Activated CD4-positive, alpha-beta T cell treated with anti-CD3 and anti-CD28 coated beads for 36 hours (primary cell): ENCODE results near the gene MISP. TPM values are rescaled to one million over a fixed set of nuclear protein-coding genes. Genes with fewer than 3 reads are reported as not detected.

Source experiments
- ATAC-seq: fragments of 200-7000 bp; cut with Tn5 transposase; one replicate; pipeline ENCODE4 v1.10.0; 2021; ENCODE audit warnings: mild to moderate bottlenecking, moderate library complexity
- CTCF ChIA-PET: fragments of 350-600 bp; sonication (Branson Sonifier 250); formaldehyde crosslinking; loops from one replicate; lab custom pipeline; 2021; ENCODE audit warnings: antibody characterized with exemption; lab: Charles Lee
- POLR2A ChIA-PET: fragments of 350-600 bp; sonication (Branson Sonifier 250); formaldehyde crosslinking; loops from one replicate; lab custom pipeline; 2021; ENCODE audit warnings: antibody characterized with exemption, inconsistent platforms; lab: Charles Lee
- DNase-seq: peaks from one replicate; pipeline ENCODE4 v3.0.0-alpha.2; 2020
- H3K27ac Mint-ChIP-seq: one replicate; pipeline ENCODE4 v1.8.0; 2021; ENCODE audit warnings: mixed read lengths
- H3K27me3 Mint-ChIP-seq: one replicate; pipeline ENCODE4 v1.8.0; 2021; ENCODE audit warnings: mixed read lengths
- H3K36me3 Mint-ChIP-seq: one replicate; pipeline ENCODE4 v1.8.0; 2021; ENCODE audit warnings: low read depth, mixed read lengths
- H3K4me1 Mint-ChIP-seq: one replicate; pipeline ENCODE4 v1.8.0; 2021; ENCODE audit warnings: mixed read lengths
- H3K4me3 Mint-ChIP-seq: one replicate; pipeline ENCODE4 v1.8.0; 2021; ENCODE audit warnings: mild to moderate bottlenecking, moderate library complexity, mixed read lengths
- H3K9me3 Mint-ChIP-seq: one replicate; pipeline ENCODE4 v1.8.0; 2021; ENCODE audit warnings: low read depth, mixed read lengths
- intact Hi-C, 2 experiments: fragments of 100-400 bp; cut with DNase I in 1 of 2; cut with micrococcal nuclease in 1 of 2; formaldehyde crosslinking; loops; one replicate each; pipeline versions ENCODE4 v1.14.2 to v1.15.1; 2022 to 2024; cut with DNase I, micrococcal nuclease
- total RNA-seq, 2 experiments: library from RNA; stranded (reverse); gene quantifications; one replicate each; pipeline ENCODE4 v1.2.3, GENCODE V29; 2021

Gene MISP
- total RNA-seq, 2 experiments from 2014 or later, result 0.07 TPM; not detected in 1

DNA sequence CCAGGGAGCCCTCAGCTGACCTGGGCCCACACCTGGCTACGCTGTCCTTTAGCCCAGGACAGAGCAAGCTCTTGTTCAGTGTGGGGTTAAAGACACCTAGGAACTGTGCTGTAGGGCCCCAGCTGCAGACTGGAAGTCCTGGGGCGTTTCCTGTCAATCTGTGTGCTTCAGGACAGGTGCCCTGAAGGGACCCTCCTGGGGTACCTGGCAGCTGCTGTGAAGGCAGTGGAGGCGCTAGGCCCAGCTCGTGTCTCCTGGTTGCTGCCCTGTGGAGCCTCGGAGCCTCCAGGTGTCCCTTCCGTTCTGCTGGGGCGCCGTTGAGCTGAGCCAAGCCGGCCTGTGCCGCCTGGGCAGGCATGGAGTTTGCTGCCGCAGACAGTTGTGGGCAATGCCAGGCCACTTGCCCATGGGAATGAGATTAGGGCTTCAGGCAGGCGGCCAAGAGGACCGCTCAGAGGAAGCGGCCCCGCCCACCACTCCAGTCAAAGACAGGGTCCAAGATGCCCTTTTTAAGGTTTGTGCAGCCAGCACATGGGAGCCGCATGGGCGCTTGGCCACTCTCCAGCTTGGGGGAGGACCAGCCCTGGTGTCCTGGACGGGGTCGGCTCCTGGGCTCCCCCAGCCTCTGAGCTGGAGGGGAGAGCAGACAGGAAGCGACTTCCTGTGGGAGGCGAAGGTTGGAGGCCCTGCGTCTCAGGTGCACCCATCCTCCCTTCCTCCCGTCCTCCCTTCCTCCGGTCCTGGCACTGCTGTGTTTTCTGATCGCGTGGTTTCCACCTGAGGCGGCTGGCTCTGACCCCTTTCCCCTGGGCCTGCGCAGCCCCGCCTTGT, 50.3 kb downstream of the MISP start:
- peak overlapping the region; percentile 67 for H3K27ac Mint-ChIP-seq
- intact Hi-C loops, result loop anchor here in 1 of 2 experiments (2.0 kb wide), 1 partner anchor 14 kb away; no protein-coding TSS in a partner anchor
- CTCF ChIA-PET, result no interaction called here
- POLR2A ChIA-PET, result interaction anchor here (0.6 to 1.4 kb wide), 3 partner anchors 8 to 12 kb away, joined by 3 to 4 read pairs (median 3); no protein-coding TSS in a partner anchor
- ATAC-seq (no peak), DNase-seq (peak; percentile 41)
- H3K4me3 Mint-ChIP-seq, result peak overlapping the region; percentile 86
- H3K27me3 Mint-ChIP-seq, result no peaks in the 10 kb centered on the region
- H3K4me1 Mint-ChIP-seq, result peaks cover 42% of the 10 kb centered on the region
- peaks cover 58% of the 10 kb centered on the region for H3K36me3 Mint-ChIP-seq
- H3K9me3 Mint-ChIP-seq, result no peaks in the 10 kb centered on the region

GRCh38 chr19:801861-802497, 51.1 kb downstream of the MISP start:
- ATAC-seq, result no peak
- Mint-ChIP-seq H3K27me3 (no peaks in the 10 kb centered on the region), H3K9me3 (no peaks in the 10 kb centered on the region), H3K36me3 (peaks cover 63% of the 10 kb centered on the region), H3K27ac (peak overlapping the region; percentile 63), H3K4me3 (peak overlapping the region; percentile 86), H3K4me1 (peaks cover 40% of the 10 kb centered on the region)
- CTCF ChIA-PET, result interaction anchor here (1.4 kb wide), 1 partner anchor 31 kb away, joined by 4 read pairs; no protein-coding TSS in a partner anchor
- POLR2A ChIA-PET, result interaction anchor here (0.6 to 1.4 kb wide), 3 partner anchors 8 to 23 kb away, joined by 3 to 4 read pairs (median 3); no protein-coding TSS in a partner anchor
- intact Hi-C loops, result loop anchor here in 1 of 2 experiments (2.0 kb wide), 1 partner anchor 13 kb away; no protein-coding TSS in a partner anchor
- no peak for DNase-seq

DNA sequence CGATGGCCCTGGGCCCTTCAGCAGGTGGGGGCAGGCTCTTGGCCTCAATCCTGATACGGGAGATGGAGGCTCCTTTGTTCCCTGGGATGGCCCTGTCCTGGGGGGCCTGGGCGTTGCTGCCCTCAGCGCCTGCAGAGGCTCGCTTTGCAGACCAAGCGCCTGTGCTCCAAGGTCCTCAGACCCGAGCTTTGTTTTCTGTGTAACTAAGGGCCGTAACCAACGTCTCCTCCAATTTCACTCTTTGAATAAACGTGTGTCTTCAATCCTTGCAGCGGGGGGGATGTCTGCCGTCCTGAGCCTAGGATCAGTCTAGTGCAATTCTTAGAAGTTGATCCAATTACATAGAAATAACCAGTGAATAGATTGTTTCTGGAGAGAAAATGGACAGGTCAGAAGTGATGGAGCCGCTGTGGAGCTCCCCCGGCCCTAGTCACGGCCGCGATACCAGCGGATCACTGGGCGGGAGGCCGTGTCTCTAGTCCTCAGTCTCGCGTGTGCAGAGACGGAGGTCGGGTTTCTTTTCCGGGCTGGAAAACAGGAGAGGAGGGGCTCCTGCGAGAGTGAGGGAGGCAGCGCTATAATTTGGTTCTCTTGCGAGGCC, 51.7 kb downstream of the MISP start:
- CTCF ChIA-PET, result interaction anchor here (1.4 kb wide), 1 partner anchor 32 kb away, joined by 4 read pairs; no protein-coding TSS in a partner anchor

DNA sequence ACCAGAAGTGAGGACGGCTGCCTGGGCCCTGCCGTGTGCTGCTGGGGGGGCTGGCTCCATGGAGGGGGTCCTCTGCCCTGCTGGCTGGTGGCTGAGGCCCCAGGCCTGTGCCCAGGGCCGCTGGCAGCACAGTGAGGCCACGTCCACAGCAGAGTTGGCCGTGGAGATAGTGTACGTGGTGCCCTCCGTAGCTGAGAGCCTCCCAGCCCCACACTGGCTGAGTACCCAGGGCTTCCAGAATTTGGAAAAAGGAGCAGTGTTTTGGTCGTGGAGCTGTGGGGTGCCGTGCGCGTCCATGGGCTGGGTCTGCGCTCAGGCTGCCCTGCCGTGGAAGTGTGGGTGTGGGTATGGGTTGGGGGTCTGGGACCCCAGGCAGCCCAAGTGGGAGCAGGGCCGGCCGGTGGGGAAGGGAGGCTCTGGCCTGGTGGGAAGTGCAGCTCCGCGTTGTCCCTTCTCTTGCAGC, 52.2 kb downstream of the MISP start:
- Mint-ChIP-seq H3K27ac (no peak overlapping the region), H3K27me3 (no peaks in the 10 kb centered on the region), H3K4me3 (no peak overlapping the region), H3K36me3 (peaks cover 74% of the 10 kb centered on the region), H3K4me1 (peaks cover 40% of the 10 kb centered on the region), H3K9me3 (no peaks in the 10 kb centered on the region)
- ChIA-PET POLR2A (interaction anchor here (1.1 to 1.4 kb wide), 2 partner anchors 11 to 12 kb away, joined by 3 to 4 read pairs; no protein-coding TSS in a partner anchor), CTCF (interaction anchor here (1.4 kb wide), 1 partner anchor 32 kb away, joined by 4 read pairs; no protein-coding TSS in a partner anchor)
- intact Hi-C loops, result no loop called here
- no peak for DNase-seq
- ATAC-seq, result no peak

More for the DNA sequence above, 51.7 kb downstream of the MISP start:
- Mint-ChIP-seq H3K27me3 (no peaks in the 10 kb centered on the region), H3K36me3 (peaks cover 69% of the 10 kb centered on the region), H3K4me1 (peaks cover 40% of the 10 kb centered on the region), H3K27ac (peak overlapping the region; percentile 65), H3K9me3 (no peaks in the 10 kb centered on the region), H3K4me3 (no peak overlapping the region)
- intact Hi-C loops, result no loop called here
- POLR2A ChIA-PET, result interaction anchor here (0.6 to 1.4 kb wide), 2 partner anchors 11 to 23 kb away, joined by 3 read pairs; no protein-coding TSS in a partner anchor
- DNase-seq (no peak), ATAC-seq (no peak)

GRCh38 chr19:803686-804418, 52.9 kb downstream of the MISP start:
- ATAC-seq (no peak), DNase-seq (no peak)
- CTCF ChIA-PET, result no interaction called here
- peaks cover 69% of the 10 kb centered on the region for H3K36me3 Mint-ChIP-seq
- no peak overlapping the region for H3K4me3 Mint-ChIP-seq
- no peaks in the 10 kb centered on the region for H3K27me3 Mint-ChIP-seq
- H3K9me3 Mint-ChIP-seq, result no peaks in the 10 kb centered on the region
- POLR2A ChIA-PET, result interaction anchor here (1.1 to 1.4 kb wide), 2 partner anchors 10 to 11 kb away, joined by 3 to 4 read pairs; no protein-coding TSS in a partner anchor
- intact Hi-C loops, result no loop called here
- no peak overlapping the region for H3K27ac Mint-ChIP-seq
- peaks cover 40% of the 10 kb centered on the region for H3K4me1 Mint-ChIP-seq

DNA sequence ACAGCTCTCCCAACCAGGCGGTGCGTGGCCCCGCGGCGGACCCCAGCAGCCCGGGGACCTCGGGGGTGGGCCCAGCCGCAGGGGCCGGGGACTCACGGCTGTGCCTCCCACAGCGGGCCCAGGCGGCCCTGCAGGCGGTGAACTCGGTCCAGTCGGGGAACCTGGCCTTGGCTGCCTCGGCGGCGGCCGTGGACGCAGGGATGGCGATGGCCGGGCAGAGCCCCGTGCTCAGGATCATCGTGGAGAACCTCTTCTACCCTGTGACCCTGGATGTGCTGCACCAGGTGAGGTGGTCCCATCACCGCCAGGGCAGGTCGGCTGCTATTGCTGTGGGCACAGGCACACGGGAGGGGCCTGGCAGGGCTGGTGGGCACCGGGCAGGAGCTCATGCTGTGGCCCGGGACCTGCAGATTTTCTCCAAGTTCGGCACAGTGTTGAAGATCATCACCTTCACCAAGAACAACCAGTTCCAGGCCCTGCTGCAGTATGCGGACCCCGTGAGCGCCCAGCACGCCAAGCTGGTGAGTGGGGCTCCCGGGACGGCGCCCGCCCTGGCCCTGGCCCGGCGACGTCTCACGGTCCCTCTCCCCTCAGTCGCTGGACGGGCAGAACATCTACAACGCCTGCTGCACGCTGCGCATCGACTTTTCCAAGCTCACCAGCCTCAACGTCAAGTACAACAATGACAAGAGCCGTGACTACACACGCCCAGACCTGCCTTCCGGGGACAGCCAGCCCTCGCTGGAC, 53.7 kb downstream of the MISP start:
- Mint-ChIP-seq H3K4me1 (peaks cover 37% of the 10 kb centered on the region), H3K36me3 (peaks cover 66% of the 10 kb centered on the region), H3K27me3 (no peaks in the 10 kb centered on the region), H3K4me3 (no peak overlapping the region), H3K27ac (no peak overlapping the region), H3K9me3 (no peaks in the 10 kb centered on the region)
- intact Hi-C loops, result no loop called here
- POLR2A ChIA-PET, result no interaction called here
- CTCF ChIA-PET, result no interaction called here
- DNase-seq (no peak), ATAC-seq (no peak)

GRCh38 chr19:805166-805551, 54.2 kb downstream of the MISP start:
- no peak overlapping the region for H3K27ac Mint-ChIP-seq
- intact Hi-C loops, result no loop called here
- H3K9me3 Mint-ChIP-seq, result no peaks in the 10 kb centered on the region
- peaks cover 67% of the 10 kb centered on the region for H3K36me3 Mint-ChIP-seq
- no peak overlapping the region for H3K4me3 Mint-ChIP-seq
- ATAC-seq, result no peak
- ChIA-PET POLR2A (no interaction called here), CTCF (no interaction called here)
- no peaks in the 10 kb centered on the region for H3K27me3 Mint-ChIP-seq
- DNase-seq, result no peak
- peaks cover 33% of the 10 kb centered on the region for H3K4me1 Mint-ChIP-seq

DNA sequence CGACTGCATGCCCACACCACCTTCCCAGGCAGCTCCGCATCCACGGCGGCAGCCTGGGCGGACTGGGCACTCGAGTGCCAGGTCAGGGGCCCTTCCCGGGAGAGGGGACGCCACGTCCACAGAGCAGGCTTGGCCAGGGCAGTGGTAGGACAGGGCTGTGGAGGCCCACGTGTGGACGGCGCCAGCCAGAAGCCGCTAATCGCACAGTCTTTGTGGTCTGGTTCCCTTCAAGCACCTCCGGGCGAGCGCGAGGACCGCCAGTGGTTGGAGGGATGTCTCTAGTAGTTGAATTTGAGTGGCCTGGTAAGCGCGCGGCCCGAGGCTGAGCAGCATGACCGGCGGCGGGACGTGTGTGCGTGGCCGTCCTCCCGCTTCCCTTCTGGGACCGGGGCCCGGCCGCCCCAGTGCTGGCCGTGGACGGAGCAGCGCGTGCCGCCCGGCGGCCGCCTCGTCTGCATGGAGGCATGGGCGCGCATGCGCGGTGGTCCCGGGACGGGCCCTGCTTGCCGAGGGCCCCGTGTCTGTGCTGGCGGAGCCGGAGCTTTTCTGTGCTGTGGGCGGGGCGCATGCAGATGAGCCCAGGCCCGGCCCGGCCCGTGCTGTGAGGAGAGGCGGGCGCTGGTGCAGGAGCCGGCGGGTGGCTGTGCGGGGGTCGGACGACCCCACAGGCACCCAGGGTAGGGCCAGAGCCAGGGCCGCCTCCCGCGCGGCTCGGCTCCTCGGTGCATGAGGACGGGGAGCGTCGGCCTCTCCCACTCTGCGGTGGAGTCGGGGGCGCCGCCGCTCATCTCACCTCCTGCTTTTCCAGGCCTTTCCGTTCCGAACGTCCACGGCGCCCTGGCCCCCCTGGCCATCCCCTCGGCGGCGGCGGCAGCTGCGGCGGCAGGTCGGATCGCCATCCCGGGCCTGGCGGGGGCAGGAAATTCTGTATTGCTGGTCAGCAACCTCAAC, 55.0 kb downstream of the MISP start:
- ChIA-PET POLR2A (interaction anchor here (0.6 to 0.7 kb wide), 2 partner anchors 35 to 178 kb away, joined by 3 read pairs; partner anchors contain the start of gene WDR18), CTCF (no interaction called here)
- Mint-ChIP-seq H3K27ac (no peak overlapping the region), H3K36me3 (peaks cover 64% of the 10 kb centered on the region), H3K4me3 (no peak overlapping the region), H3K9me3 (no peaks in the 10 kb centered on the region), H3K27me3 (no peaks in the 10 kb centered on the region), H3K4me1 (peaks cover 27% of the 10 kb centered on the region)
- DNase-seq (no peak), ATAC-seq (no peak)
- intact Hi-C loops, result no loop called here

DNA sequence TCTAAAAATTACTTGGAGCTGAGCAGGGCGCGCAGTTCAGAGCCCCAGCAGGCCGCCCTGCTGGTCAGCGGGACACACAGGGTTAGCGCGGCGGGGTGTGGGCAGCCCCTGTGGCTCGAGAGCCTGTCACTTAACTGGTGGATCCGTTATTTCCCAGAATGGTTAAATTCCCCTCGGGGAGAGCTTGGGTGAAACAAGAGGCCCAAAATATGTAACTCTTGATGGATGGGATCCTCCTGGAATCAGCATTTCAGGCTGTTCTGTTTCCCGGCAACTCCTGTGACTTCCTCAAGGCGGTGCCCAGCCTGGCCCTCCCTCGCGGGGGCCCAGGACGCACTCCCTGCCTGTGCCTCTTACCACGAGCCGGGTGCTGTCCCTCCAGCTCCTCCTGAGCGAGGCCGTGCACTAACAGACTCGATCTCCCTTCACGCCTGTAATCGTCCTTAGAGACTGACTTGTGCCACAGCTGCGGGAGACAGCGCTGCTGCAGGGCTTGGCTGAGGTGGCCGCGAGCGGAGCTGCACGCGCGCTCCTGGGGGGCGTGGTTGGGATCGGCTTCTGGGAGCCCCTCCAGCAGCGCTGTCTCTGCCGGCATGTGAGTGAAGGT, 56.0 kb downstream of the MISP start:
- Mint-ChIP-seq H3K9me3 (no peaks in the 10 kb centered on the region), H3K36me3 (peaks cover 63% of the 10 kb centered on the region), H3K4me1 (peaks cover 17% of the 10 kb centered on the region), H3K27me3 (no peaks in the 10 kb centered on the region), H3K27ac (no peak overlapping the region), H3K4me3 (no peak overlapping the region)
- CTCF ChIA-PET, result no interaction called here
- no peak for ATAC-seq
- POLR2A ChIA-PET, result interaction anchor here (0.6 to 0.7 kb wide), 2 partner anchors 134 to 177 kb away, joined by 3 to 4 read pairs; partner anchors contain the start of gene WDR18
- DNase-seq, result no peak
- intact Hi-C loops, result no loop called here
